ENCODE results near the gene CDH13.

Gene CDH13

GRCh38 chr16:82808036-82808435 is 181.3 kb downstream of the CDH13 start:
- Histone ChIP-seq H3K18ac (ENCODE audit: low read depth in 1 of 2, low read length in 2 of 2) (no peak overlapping the region), H4K91ac (ENCODE audit: low read length) (no peak overlapping the region), H4K8ac (ENCODE audit: low read length) (no peak overlapping the region), H3K79me1 (replicated peaks; ENCODE audit: low read length, poor library complexity, severe bottlenecking) (peaks cover 10% of the 10 kb centered on the region), H3K9me3 (ENCODE audit: control insufficient read depth, low read length) (no peaks in the 10 kb centered on the region), H3K4me1 (ENCODE audit: control insufficient read depth, insufficient read depth, low read depth, low read length) (no peaks in the 10 kb centered on the region), H3K4ac (ENCODE audit: low read depth in 1 of 2, low read length in 2 of 2) (no peak overlapping the region), H3K27ac (ENCODE audit: low read length, poor library complexity, severe bottlenecking) (no peak overlapping the region), H2BK15ac (ENCODE audit: low read depth, poor library complexity, severe bottlenecking) (no peak overlapping the region), H2BK12ac (ENCODE audit: low read length in 2 of 2) (no peak overlapping the region), H3K9ac (ENCODE audit: low read length) (no peak overlapping the region), H3K36me3 (ENCODE audit: control insufficient read depth in 1 of 2, insufficient read depth in 2 of 2, low read depth in 1 of 2, low read length in 2 of 2) (no peaks in the 10 kb centered on the region), H3K23ac (ENCODE audit: low read length in 2 of 2) (no peak overlapping the region), H2AFZ (ENCODE audit: low read depth, low read length) (no peak overlapping the region), H3K27me3 (ENCODE audit: control insufficient read depth in 1 of 2, insufficient read depth in 1 of 2, low read length in 2 of 2) (no peaks in the 10 kb centered on the region), H2BK120ac (ENCODE audit: low read depth, low read length) (no peak overlapping the region), H3K4me2 (ENCODE audit: low read length, poor library complexity, severe bottlenecking) (no peak overlapping the region), H3K4me3 (ENCODE audit: insufficient read depth in 1 of 2, low read depth in 1 of 2, low read length in 2 of 2) (no peak overlapping the region), H2BK5ac (ENCODE audit: low read depth, low read length, poor library complexity, severe bottlenecking) (no peak overlapping the region), H2AK5ac (ENCODE audit: low read length, severe bottlenecking) (no peak overlapping the region), H3K14ac (ENCODE audit: low read length in 2 of 2) (no peak overlapping the region)
- no peak for DNase-seq
- no CpG with 5 or more reads among the region's 1 CpG for WGBS

GRCh38 chr16:82810077-82810476 is 183.3 kb downstream of the CDH13 start:
- no peaks in the 10 kb centered on the region for H3K4me1 ChIP-seq (ENCODE audit: control insufficient read depth, insufficient read depth, low read depth, low read length)
- H2BK15ac ChIP-seq (ENCODE audit: low read depth, poor library complexity, severe bottlenecking): no peak overlapping the region
- H2AFZ ChIP-seq (ENCODE audit: low read depth, low read length): no peak overlapping the region
- no peak for DNase-seq
- H3K9ac ChIP-seq (ENCODE audit: low read length): no peak overlapping the region
- H3K36me3 ChIP-seq (ENCODE audit: control insufficient read depth in 1 of 2, insufficient read depth in 2 of 2, low read depth in 1 of 2, low read length in 2 of 2): no peaks in the 10 kb centered on the region
- no peak overlapping the region for H3K23ac ChIP-seq (ENCODE audit: low read length in 2 of 2)
- no peaks in the 10 kb centered on the region for H3K27me3 ChIP-seq (ENCODE audit: control insufficient read depth in 1 of 2, insufficient read depth in 1 of 2, low read length in 2 of 2)
- no peaks in the 10 kb centered on the region for H3K9me3 ChIP-seq (ENCODE audit: control insufficient read depth, low read length)
- no peak overlapping the region for H2BK5ac ChIP-seq (ENCODE audit: low read depth, low read length, poor library complexity, severe bottlenecking)
- H4K91ac ChIP-seq (ENCODE audit: low read length): no peak overlapping the region
- no peak overlapping the region for H3K27ac ChIP-seq (ENCODE audit: low read length, poor library complexity, severe bottlenecking)
- H2BK120ac ChIP-seq (ENCODE audit: low read depth, low read length): no peak overlapping the region
- H3K4ac ChIP-seq (ENCODE audit: low read depth in 1 of 2, low read length in 2 of 2): no peak overlapping the region
- H3K4me3 ChIP-seq (ENCODE audit: insufficient read depth in 1 of 2, low read depth in 1 of 2, low read length in 2 of 2): no peak overlapping the region
- no peak overlapping the region for H3K14ac ChIP-seq (ENCODE audit: low read length in 2 of 2)
- H3K79me1 ChIP-seq (replicated peaks; ENCODE audit: low read length, poor library complexity, severe bottlenecking): peaks cover 20% of the 10 kb centered on the region
- H2BK12ac ChIP-seq (ENCODE audit: low read length in 2 of 2): no peak overlapping the region
- no peak overlapping the region for H2AK5ac ChIP-seq (ENCODE audit: low read length, severe bottlenecking)
- H4K8ac ChIP-seq (ENCODE audit: low read length): no peak overlapping the region
- WGBS: 79% methylated on average over 6 of the region's 6 CpGs
- H3K18ac ChIP-seq (ENCODE audit: low read depth in 1 of 2, low read length in 2 of 2): no peak overlapping the region
- H3K4me2 ChIP-seq (ENCODE audit: low read length, poor library complexity, severe bottlenecking): no peak overlapping the region

DNA sequence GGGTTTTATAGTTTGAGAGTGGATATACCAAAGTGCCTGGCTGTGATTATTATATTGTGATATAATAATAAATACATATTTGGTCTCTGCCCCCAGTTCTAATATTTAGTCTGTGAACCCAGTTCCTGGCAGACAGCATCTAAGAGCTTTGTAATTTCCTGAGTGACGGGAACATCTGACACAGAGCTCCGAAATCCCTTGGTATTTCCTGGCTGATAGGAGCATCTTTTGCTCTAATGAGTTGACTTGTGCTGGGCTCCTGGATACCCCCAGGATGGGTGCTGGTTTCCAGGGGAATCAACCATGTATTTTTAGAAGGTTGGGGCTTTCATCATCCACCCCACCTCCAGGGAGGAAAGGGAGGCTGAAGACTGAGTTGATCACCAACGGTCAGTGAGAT is 187.3 kb downstream of the CDH13 start:
- H3K9me3 ChIP-seq (ENCODE audit: control insufficient read depth, low read length): no peaks in the 10 kb centered on the region
- no peak overlapping the region for H3K4me3 ChIP-seq (ENCODE audit: insufficient read depth in 1 of 2, low read depth in 1 of 2, low read length in 2 of 2)
- H3K14ac ChIP-seq (ENCODE audit: low read length in 2 of 2): no peak overlapping the region
- H3K4me2 ChIP-seq (ENCODE audit: low read length, poor library complexity, severe bottlenecking): no peak overlapping the region
- peaks cover 15% of the 10 kb centered on the region for H3K79me1 ChIP-seq (replicated peaks; ENCODE audit: low read length, poor library complexity, severe bottlenecking)
- no peak overlapping the region for H3K18ac ChIP-seq (ENCODE audit: low read depth in 1 of 2, low read length in 2 of 2)
- H2AK5ac ChIP-seq (ENCODE audit: low read length, severe bottlenecking): no peak overlapping the region
- H3K27me3 ChIP-seq (ENCODE audit: control insufficient read depth in 1 of 2, insufficient read depth in 1 of 2, low read length in 2 of 2): no peaks in the 10 kb centered on the region
- no peak overlapping the region for H3K9ac ChIP-seq (ENCODE audit: low read length)
- no peaks in the 10 kb centered on the region for H3K36me3 ChIP-seq (ENCODE audit: control insufficient read depth in 1 of 2, insufficient read depth in 2 of 2, low read depth in 1 of 2, low read length in 2 of 2)
- H2BK120ac ChIP-seq (ENCODE audit: low read depth, low read length): no peak overlapping the region
- no peak overlapping the region for H4K8ac ChIP-seq (ENCODE audit: low read length)
- H4K91ac ChIP-seq (ENCODE audit: low read length): no peak overlapping the region
- H2BK12ac ChIP-seq (ENCODE audit: low read length in 2 of 2): no peak overlapping the region
- H2BK5ac ChIP-seq (ENCODE audit: low read depth, low read length, poor library complexity, severe bottlenecking): no peak overlapping the region
- H3K4ac ChIP-seq (ENCODE audit: low read depth in 1 of 2, low read length in 2 of 2): no peak overlapping the region
- H2AFZ ChIP-seq (ENCODE audit: low read depth, low read length): no peak overlapping the region
- 75% methylated on average over 2 of the region's 3 CpGs for WGBS
- DNase-seq: no peak
- H3K23ac ChIP-seq (ENCODE audit: low read length in 2 of 2): no peak overlapping the region
- H3K27ac ChIP-seq (ENCODE audit: low read length, poor library complexity, severe bottlenecking): no peak overlapping the region
- H2BK15ac ChIP-seq (ENCODE audit: low read depth, poor library complexity, severe bottlenecking): no peak overlapping the region
- H3K4me1 ChIP-seq (ENCODE audit: control insufficient read depth, insufficient read depth, low read depth, low read length): no peaks in the 10 kb centered on the region

DNA sequence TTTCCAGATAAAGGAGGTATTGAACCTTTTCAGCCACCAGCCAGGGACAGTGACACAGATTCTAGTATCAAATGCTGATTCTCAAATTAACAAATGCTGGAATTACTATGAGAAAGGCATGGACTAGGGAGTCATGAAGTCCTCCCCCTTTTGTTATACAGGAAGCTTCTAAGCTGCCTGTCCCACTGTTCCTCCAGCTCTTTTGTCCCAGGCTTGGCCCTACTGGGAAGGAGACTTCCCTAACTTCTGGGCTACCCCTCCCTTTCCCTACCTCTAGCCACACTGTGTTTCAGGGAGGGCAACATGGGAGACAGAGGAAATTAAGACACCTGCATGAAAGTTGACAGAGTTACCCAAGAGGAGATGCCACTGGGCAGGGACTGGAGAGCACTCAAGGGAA is 192.5 kb downstream of the CDH13 start:
- Histone ChIP-seq H3K36me3 (ENCODE audit: control insufficient read depth in 1 of 2, insufficient read depth in 2 of 2, low read depth in 1 of 2, low read length in 2 of 2) (no peaks in the 10 kb centered on the region), H3K4ac (ENCODE audit: low read depth in 1 of 2, low read length in 2 of 2) (no peak overlapping the region), H2BK15ac (ENCODE audit: low read depth, poor library complexity, severe bottlenecking) (no peak overlapping the region), H3K9ac (ENCODE audit: low read length) (no peak overlapping the region), H3K27me3 (ENCODE audit: control insufficient read depth in 1 of 2, insufficient read depth in 1 of 2, low read length in 2 of 2) (no peaks in the 10 kb centered on the region), H3K4me2 (ENCODE audit: low read length, poor library complexity, severe bottlenecking) (no peak overlapping the region), H3K9me3 (ENCODE audit: control insufficient read depth, low read length) (peaks cover 5% of the 10 kb centered on the region), H3K18ac (ENCODE audit: low read depth in 1 of 2, low read length in 2 of 2) (no peak overlapping the region), H4K8ac (ENCODE audit: low read length) (no peak overlapping the region), H2AK5ac (ENCODE audit: low read length, severe bottlenecking) (no peak overlapping the region), H2BK12ac (ENCODE audit: low read length in 2 of 2) (no peak overlapping the region), H3K4me1 (ENCODE audit: control insufficient read depth, insufficient read depth, low read depth, low read length) (no peaks in the 10 kb centered on the region), H3K14ac (ENCODE audit: low read length in 2 of 2) (no peak overlapping the region), H2BK120ac (ENCODE audit: low read depth, low read length) (no peak overlapping the region), H3K27ac (ENCODE audit: low read length, poor library complexity, severe bottlenecking) (no peak overlapping the region), H3K4me3 (ENCODE audit: insufficient read depth in 1 of 2, low read depth in 1 of 2, low read length in 2 of 2) (no peak overlapping the region), H4K91ac (ENCODE audit: low read length) (no peak overlapping the region), H3K79me1 (replicated peaks; ENCODE audit: low read length, poor library complexity, severe bottlenecking) (peaks cover 11% of the 10 kb centered on the region), H3K23ac (ENCODE audit: low read length in 2 of 2) (no peak overlapping the region), H2BK5ac (ENCODE audit: low read depth, low read length, poor library complexity, severe bottlenecking) (no peak overlapping the region), H2AFZ (ENCODE audit: low read depth, low read length) (no peak overlapping the region)
- DNase-seq: no peak
